GM12892 (cell line): ENCODE results near the gene KDM8.

ENCODE experiments used
- DNase-seq: peaks from one replicate; pipeline ENCODE4 v3.0.0; 2011; ENCODE audit not compliant: insufficient read length
- FAIRE-seq: peaks from 2 replicates; lab custom pipeline; 2011; peaks lifted over from hg19 to GRCh38; lab: Jason Lieb, UNC
- POLR2A ChIP-seq: IDR thresholded peaks from 2 replicates; pipeline ENCODE4 v1.6.1; 2011; ENCODE audit warnings: low read depth, low read length, control low read depth
- POLR2AphosphoS5 ChIP-seq: IDR thresholded peaks from 2 replicates; pipeline ENCODE4 v1.6.1; 2011; ENCODE audit warnings: low read depth, low read length, control low read depth
- TAF1 ChIP-seq: IDR thresholded peaks from 2 replicates; pipeline ENCODE4 v1.6.1; 2011; ENCODE audit warnings: low read depth, mild to moderate bottlenecking, control low read depth, low read length, borderline replicate concordance

The KDM8 gene

DNA sequence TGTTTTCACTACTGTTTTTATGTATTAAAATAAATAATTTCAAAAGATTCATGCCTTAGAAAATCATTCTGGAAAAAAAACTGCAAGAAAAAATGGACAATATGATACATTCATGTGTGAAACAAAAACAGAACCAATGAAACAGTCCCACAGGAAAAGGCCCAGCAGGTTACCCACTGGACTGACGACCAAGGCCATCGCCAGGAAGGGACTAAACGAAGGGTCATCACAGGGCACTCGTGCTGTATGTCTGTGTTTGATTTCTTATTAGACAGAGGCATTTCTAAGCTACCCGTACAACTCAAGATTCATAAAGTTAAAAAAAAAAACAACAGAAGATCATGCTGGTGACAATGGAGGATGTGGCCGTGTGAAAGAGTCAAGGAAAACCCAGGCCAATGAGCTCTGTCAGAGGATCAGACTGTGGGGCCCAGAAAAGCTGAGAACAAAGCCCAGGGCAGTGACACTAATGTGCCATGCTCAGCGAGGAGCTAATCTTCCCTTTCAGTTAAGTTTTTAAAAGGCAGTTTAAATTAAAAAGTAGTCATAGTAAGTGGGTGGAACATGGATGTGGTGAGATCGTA, 33.4 kb downstream of the KDM8 start:
- DNase-seq, result no peak
- no peak for TF ChIP-seq POLR2AphosphoS5
- FAIRE-seq, result no peak

GRCh38 chr16:27237219-27238015, 34.1 kb downstream of the KDM8 start:
- DNase-seq, result no peak
- peak; percentile 89 for FAIRE-seq
- TF ChIP-seq POLR2AphosphoS5, result peak; percentile 17; the same call in 1 of the 2 replicates
- no peak for TF ChIP-seq POLR2A

DNA sequence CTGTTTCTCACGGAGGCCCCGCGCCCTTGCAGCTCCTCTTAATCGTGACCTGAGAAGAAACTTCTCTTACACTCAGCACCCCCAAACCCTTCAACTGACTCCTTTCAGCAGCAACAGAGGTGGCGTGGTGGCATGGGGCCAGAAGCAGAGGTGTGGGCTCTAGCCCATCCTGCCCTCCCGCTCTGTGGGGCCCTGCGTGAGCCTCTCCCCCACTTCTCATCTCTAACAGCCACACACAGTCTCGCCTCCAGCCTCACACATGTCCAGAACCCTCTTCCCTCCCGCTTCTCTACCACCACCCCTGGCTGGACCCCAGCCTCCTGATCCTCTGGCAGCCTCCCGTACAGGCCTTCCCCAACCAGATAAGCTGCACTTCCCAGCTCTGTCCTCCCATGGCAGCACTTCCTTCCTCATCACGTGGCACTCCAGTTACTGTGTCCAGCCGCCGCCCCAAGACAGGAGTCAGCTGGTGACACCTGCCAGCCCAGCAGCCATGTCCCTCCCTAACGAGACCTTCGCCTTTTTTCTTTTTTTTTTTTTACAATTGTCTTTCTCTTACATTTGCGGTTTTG, 34.8 kb downstream of the KDM8 start:
- no peak for FAIRE-seq
- TF ChIP-seq POLR2AphosphoS5, result no peak
- no peak for TF ChIP-seq TAF1
- TF ChIP-seq POLR2A, result no peak

DNA sequence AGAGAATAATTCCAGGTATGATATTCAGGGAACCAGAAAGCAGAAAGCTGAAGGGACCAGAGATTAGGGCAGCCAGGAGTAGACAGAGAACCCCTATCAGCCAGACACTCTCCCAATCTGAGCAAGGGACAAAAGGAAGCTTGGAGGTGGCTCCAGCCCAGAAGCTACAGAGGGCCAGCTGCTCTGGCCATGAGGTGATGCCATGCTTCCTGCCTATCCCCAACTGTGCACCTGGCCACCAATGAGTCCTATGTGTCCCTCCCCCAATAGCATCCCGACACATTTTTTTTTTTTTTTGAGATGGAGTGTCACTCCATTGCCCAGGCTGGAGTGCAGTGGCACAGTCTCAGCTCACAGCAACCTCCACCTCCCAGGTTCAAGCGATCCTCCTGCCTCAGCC, 35.3 kb downstream of the KDM8 start:
- TF ChIP-seq POLR2AphosphoS5 (no peak), TAF1 (no peak), POLR2A (no peak)
- DNase-seq, result no peak

More for the DNA sequence above, 34.8 kb downstream of the KDM8 start:
- no peak for DNase-seq

GRCh38 chr16:27239026-27239425, 35.7 kb downstream of the KDM8 start:
- TF ChIP-seq TAF1 (no peak), POLR2A (no peak), POLR2AphosphoS5 (no peak)
- no peak for DNase-seq
- no peak for FAIRE-seq

More for the DNA sequence above, 35.3 kb downstream of the KDM8 start:
- FAIRE-seq, result no peak

DNA sequence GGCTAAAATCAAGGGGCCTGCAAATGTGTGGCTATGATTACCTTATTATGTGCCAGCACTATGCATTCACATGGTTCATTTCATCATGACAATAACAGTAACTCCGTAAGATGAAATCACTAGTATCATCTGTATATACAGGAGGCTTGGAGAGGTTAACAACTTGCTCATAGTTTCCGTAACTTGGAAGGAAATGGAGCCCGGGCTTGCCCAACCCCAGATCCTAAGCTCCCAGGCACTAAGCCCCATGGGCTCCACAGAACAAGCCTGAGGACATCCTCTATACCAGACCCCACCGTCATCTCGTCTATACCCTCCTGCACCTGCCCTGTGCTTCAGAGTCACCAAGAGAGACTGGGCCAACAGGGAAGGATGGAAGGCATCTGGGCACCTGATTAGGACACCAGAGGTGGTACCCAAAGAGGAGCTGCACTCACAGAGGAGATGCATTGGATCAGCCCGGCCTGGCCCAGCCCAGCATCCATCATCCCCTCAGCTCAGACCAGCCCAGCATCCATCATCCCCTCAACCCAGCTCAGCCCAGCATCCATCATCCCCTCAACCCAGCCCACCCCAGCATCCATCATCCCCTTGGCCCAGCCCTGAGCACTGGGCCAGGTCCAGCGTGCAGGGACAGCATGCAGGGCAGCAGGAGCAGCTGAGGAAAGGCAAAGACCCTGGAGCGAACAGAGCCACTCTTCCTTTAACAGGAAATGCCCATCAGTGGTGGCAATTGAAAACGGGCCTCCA, 36.8 kb downstream of the KDM8 start:
- TF ChIP-seq POLR2A (no peak), TAF1 (no peak)
- DNase-seq, result no peak
- FAIRE-seq, result no peak

- TF ChIP-seq POLR2A, result no peak
- no peak for TF ChIP-seq TAF1
- TF ChIP-seq POLR2AphosphoS5, result no peak
- no peak for FAIRE-seq
- DNase-seq, result no peak
These were observed 37.7 kb downstream of the KDM8 start for GRCh38 chr16:27240948-27241531.

DNA sequence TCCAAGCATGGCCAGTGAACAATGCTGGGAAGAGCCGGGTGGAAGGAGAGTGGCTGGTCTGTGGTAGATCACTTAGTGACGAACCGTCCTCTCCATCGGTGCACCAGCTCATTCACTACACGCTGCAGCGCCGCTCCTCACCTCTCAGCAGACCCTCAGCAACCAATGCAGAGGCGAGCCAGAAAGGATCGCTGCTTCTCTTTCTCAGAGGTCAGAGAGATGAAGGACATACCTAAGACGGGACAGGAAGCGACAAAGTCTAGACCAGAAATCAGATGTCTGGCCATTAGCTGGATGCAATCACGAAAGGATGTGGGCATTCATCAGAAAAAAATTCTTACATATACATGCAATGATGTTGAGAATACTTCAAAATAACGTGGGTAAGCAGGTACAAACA, 38.3 kb downstream of the KDM8 start:
- TF ChIP-seq POLR2AphosphoS5 (no peak), POLR2A (no peak), TAF1 (no peak)
- FAIRE-seq (no peak), DNase-seq (no peak)

- DNase-seq, result no peak
- no peak for TF ChIP-seq POLR2AphosphoS5
- TF ChIP-seq TAF1, result no peak
- no peak for TF ChIP-seq POLR2A
- no peak for FAIRE-seq
These were observed 39.1 kb downstream of the KDM8 start for GRCh38 chr16:27242398-27242797.

GRCh38 chr16:27242868-27243590, 39.7 kb downstream of the KDM8 start:
- DNase-seq, result no peak
- no peak for FAIRE-seq
- no peak for TF ChIP-seq POLR2AphosphoS5
- no peak for TF ChIP-seq POLR2A
- no peak for TF ChIP-seq TAF1
